Kasumi-1 (cell line): ENCODE results near the gene OR6C75.
"Not testable (repeated sequence)": the region's sequence is repeated elsewhere in the genome, so short reads cannot be mapped to it uniquely, and the experiment has no call there.

Experiments
- DNase-seq, 2 experiments: peaks; one replicate each; lab custom pipeline; 2025; lab: John Stamatoyannopoulos, UW

OR6C75 gene

GRCh38 chr12:55362675-55363074 is at the start of gene OR6C75:
Gene OR6C75, plus strand, starts transcription at chr12:55362975. Its CDS starts 2,136 bp downstream, at chr12:55365111.
- no peak for DNase-seq

DNA sequence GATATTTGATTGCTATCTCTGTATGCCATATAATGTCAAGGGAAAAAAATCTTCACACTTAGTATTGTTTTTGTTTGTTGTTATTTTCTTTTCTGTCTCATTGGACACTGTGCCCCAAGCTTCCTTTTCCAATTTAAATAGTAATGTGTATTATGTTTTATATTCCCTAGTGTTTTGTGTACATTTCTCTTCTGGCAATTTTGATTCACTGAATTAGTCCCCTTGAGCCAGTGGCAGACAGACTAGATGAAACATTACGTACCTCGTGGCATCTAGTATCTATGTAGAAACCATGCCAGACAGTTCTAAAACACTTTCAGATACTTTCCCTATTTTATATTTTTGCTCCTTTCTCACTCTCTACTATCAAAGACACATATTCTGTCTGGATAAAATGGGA is 48.7 kb upstream of the OR6C75 start, which contains the start of gene OR6C1:
TSS of gene OR6C1 (plus strand) at position 301 of the 400 bp plus-strand sequence. CDS start 6,257 bp downstream, outside the sequence.
- DNase-seq, result no peak

DNA sequence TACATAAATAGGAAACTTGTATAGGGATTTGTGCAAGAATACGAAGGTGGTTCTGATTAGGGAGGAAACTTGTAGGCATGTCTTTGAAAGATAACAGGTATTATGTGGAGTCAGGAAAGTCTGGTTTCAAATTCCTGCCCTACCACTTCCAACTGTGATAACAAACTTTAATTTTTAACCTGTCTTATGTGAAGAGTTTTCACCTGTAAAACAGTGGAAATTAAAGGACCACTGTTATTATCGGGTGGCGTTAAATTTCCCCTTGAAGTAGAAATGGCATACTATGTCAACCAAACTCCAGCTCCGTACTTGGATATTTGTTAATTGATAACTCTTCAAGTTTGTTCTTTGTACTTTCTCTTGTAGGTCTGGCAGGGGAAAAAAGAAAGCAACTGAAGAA is 42.6 kb upstream of the OR6C75 start:
- DNase-seq, result no peak

- DNase-seq, result not testable (repeated sequence)
Measured at GRCh38 chr12:55325801-55326200, 37.0 kb upstream of the OR6C75 start.

- DNase-seq, result no peak
Measured at GRCh38 chr12:55330446-55330845, 32.3 kb upstream of the OR6C75 start, which contains the start of gene OR6C3. Gene OR6C3, plus strand, starts transcription at chr12:55330746. Its CDS starts 955 bp downstream, at chr12:55331701.

DNA sequence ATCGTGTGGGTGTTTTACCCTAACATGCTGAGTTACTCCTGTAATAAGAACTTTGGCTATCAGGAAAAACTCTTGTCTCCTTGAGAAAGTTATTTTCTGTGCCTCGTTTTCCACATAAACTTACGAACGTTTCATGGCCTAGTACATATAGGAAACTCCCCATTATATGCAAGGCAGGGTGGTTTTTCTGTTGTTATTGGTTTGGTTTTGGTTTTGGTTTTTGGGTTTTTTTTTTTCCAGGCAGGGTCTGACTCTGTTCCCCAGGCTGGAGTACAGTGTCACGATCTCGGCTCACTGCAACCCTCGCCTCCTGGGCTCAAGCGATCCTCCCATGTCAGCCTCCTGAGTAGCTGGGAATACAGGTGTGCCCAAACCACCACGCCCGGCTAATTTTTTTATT is 26.8 kb upstream of the OR6C75 start:
- no peak for DNase-seq

GRCh38 chr12:55355338-55355737 is 7.4 kb upstream of the OR6C75 start:
- not testable (repeated sequence) for DNase-seq

DNA sequence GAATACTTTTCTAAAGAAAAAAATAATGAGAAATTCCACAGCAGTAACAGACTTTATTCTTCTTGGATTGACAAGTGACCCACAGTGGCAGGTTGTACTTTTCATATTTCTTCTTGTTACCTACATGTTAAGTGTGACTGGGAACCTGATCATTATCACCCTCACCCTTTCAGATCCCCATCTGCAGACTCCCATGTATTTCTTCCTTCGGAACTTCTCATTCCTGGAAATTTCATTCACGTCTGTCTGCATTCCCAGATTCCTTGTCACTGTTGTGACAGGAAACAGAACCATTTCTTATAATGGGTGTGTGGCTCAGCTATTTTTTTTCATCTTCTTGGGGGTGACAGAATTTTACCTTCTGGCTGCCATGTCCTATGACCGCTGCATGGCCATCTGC is 2.3 kb downstream of the OR6C75 start:
- DNase-seq, result no peak

DNA sequence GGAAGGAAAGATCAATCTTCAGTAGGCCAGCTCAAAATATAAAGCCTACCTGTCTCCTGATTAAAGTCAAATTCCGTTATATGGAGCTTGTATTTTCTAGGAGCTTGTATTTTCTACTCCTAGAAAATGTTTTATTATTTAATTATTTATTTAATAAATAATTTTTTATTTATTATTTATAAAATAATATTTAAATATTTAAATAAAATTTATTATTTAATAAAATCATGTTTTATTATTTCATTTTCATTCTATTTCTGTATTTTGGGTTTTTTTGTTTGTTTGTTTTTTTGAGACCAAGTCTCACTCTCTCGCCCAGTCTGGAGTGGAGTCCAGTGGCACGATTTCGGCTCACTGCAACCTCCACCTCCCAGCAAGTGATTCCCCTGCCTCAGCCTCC is 9.7 kb downstream of the OR6C75 start:
- DNase-seq, result no peak

GRCh38 chr12:55385891-55386290 is 23.1 kb downstream of the OR6C75 start:
- DNase-seq, result no peak

GRCh38 chr12:55392032-55392795 is 29.4 kb downstream of the OR6C75 start:
- DNase-seq, result no peak

DNA sequence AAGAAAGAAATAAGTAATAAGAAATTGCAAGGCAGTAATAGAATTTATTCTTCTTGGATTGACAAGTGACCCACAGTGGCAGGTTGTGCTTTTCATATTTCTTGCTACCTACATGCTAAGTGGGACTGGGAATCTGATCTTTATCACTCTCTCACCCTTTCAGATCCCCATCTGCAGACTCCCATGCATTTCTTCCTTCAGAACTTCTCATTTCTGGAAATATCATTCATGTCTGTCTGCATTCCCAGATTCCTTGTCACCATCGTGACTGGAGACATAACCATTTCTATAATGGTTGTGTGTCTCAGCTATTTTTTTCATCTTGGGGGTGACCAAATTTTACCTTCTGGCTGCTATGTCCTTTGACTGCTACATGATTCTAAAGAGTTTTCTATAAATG is 33.6 kb downstream of the OR6C75 start:
- DNase-seq, result no peak

DNA sequence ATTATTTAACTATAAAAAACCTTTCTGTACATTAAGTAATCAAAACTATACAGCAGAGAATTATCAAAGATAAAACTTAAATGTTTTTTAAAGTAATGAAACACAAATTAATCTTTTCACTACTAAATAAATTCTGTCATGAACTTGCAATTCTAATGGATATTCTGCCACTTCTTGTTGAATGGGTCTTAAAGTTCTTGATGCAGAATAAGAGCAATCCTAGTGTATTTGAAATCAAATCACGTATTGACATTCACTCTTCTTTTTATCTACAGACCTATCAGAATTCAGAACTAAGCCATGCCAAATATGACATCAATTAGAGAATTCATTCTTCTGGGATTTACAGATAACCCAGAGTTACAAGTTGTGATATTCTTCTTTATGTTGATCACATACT is 37.5 kb downstream of the OR6C75 start, which contains the start of gene OR6C65:
TSS of gene OR6C65 (plus strand) at position 301 of the 400 bp plus-strand sequence. CDS start at position 301, 0 bp downstream.
- DNase-seq, result no peak

GRCh38 chr12:55407866-55408265 is 45.1 kb downstream of the OR6C75 start:
- DNase-seq, result no peak

- not testable (repeated sequence) for DNase-seq
Measured at GRCh38 chr12:55409133-55409532, 46.4 kb downstream of the OR6C75 start.

DNA sequence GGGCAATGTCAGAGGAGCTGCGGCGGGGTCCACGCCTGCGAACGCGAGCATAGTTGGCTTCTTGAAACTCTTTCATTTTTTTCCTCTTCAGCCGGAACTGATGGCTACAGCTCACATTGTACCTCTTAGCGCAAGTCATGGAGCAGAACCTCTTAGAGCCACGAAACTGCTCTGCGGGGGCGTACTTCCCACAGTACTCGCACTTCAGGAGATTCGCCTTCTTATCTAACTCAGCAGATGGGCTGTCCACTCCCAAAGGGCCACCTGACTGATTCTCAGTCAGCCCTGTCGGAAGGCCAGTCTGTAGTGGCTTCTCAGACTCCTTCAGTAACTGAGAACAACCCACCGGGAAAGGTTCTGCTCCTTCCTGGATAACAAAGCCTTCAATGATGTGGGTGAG is 49.4 kb downstream of the OR6C75 start:
- DNase-seq, result not testable (repeated sequence)

DNA sequence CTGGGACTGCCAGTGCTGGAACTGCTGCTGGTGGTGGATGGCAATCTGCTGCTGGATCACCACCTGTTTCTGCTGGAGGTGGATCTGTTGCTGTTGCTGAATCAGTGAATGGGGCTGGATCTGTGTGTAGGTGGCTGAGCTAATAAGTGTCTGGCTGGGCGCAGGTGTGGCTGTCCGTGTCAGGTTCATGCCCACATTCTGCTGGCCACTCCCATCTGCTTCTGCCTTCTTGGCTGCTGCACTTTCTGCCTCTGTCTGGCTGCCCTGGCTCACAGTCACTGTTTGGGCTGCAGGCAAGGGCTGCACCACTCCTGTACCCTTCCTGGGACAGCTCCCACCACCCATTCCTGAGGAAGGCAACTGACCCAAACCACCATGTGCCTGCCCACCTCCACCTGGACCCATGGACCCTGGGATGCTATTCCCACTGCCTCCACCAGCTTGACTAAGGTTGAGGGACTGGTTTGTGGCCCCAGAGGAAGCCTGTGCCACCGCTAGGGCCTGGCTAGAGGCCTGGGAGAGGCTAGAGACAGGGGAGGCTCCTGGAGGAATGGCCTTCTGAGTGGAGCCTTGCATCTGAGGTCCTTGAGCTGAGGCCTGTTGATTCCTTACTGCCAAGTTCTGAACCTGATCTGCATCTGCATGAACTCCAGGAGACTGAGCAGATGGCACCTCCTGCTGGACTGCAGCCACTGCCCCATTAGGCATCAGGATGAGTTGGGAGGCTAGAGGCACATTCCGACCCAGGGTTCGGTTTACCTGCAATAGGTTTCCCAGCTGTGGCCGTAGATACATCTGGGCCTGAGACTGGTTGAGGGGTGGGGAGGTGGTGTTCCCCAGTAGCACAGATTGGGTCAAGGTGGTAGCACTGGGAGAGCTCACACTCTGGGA is 51.0 kb downstream of the OR6C75 start:
- not testable (repeated sequence) for DNase-seq

GRCh38 chr12:55414396-55414823 is 51.6 kb downstream of the OR6C75 start:
- DNase-seq, result not testable (repeated sequence)

GRCh38 chr12:55414889-55415288 is 52.1 kb downstream of the OR6C75 start:
- not testable (repeated sequence) for DNase-seq

GRCh38 chr12:55416961-55417360 is 54.2 kb downstream of the OR6C75 start:
- no peak for DNase-seq
